ENCODE measurements around the gene ANO6.

Gene ANO6

DNA sequence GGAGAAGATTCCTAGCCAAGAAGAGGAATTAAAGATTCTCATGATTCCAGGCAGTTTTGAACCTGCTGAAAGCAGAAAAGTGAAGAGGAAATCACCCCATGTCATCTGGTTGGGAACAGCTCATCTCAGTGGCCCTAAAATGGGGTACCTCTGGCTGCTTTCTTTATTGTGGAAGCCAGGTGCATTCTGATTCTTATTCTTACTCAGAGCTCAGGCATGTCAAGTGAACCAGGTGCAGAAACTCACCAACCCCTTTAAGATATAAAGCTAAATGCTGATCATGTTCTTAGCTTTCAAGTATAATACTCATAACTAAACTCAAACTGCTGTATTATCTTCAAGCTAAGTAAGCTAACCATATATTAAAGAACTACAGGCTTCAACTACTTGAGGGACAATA is 259.7 kb downstream of the ANO6 start:
- DNase-seq = no peak

GRCh38 chr12:45477526-45477925 is 261.6 kb downstream of the ANO6 start:
- DNase-seq = no peak

DNA sequence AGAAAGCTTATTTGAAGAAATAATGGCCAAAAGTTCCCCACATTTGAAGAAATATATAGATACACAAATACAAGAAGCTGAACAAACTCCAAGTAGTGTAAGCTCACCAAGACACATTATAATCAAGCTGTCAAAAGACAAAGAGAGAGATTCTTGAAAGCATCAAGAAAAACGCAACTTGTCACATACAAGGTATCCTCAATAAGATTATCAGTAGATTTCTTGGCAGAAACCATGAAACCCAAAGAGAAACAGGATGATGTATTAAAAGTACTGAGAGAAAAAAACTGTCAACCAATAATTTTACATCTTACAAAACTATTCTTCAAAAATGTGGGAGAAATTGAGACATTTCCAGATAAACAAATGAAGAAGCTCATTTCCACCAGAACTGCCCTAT is 263.0 kb downstream of the ANO6 start:
- no peak for DNase-seq

DNA sequence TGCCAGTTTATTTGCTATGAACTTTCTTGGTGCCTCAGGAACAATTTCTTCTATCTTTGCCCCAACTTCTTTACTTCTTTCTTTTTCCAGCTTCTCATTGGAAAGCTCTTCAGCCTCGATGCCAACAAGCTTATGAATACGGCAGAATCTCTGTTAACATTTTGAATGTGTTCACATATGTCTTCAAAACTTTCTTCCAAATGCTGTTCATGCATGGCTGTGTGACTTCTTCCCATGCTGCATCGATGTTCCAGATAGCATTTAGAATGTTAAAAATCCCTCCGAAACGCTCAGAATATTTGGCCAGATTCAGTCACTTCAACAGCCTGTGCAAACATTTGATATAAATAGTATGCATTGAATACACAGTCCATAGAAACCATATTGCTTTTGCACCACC is 265.9 kb downstream of the ANO6 start:
- no peak for DNase-seq

GRCh38 chr12:45483571-45483970 is 267.7 kb downstream of the ANO6 start:
- no peak for DNase-seq

All from stimulated activated naive CD4-positive, alpha-beta T cell (primary cell).